Activated CD8-positive, alpha-beta memory T cell treated with anti-CD3 and anti-CD28 coated beads for 4 hours (primary cell): ENCODE data around the gene STARD10.
A peak's percentile ranks its signal among the peaks of the same experiment; 100 is the strongest.
"Not testable (repeated sequence)": the region's sequence is repeated elsewhere in the genome, so short reads cannot be mapped to it uniquely, and the experiment has no call there.

Experiments used
- DNase-seq, 2 donors: peaks; one replicate each; pipeline ENCODE4 v3.0.0-alpha.2; 2020; ENCODE audit warnings: low read depth in 2 of 2

Gene STARD10

DNA sequence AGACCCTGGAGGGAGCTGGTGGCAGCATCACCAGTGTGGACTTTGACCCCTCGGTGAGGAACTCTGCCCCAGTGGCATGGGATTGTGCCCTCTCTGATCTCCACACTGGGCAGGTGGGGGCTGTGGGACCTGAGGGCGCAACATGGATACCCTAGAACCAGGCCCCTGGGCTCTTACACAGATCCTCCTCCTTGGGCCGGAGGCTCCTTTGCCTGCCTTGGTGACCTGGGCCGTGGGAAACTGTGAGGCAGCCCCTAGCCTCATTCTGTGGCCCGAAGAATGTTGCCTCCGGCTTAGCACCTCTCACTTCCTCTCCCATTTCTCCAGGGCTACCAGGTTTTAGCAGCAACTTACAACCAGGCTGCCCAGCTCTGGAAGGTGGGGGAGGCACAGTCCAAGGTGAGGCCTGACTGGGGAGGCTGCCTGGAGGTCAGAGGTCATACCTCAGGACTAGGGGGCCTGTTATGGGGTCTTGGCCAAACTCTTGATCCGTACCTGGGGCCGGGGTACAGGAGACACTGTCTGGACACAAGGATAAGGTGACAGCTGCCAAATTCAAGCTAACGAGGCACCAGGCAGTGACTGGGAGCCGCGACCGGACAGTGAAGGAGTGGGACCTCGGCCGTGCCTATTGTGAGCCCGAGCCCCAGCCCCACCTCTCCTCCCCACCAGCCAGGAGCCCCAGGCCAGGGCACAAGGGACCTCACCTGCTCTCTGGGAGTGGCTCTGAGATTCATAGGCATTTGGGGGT lies 32.5 kb upstream of the STARD10 start:
- DNase-seq = no peak

DNA sequence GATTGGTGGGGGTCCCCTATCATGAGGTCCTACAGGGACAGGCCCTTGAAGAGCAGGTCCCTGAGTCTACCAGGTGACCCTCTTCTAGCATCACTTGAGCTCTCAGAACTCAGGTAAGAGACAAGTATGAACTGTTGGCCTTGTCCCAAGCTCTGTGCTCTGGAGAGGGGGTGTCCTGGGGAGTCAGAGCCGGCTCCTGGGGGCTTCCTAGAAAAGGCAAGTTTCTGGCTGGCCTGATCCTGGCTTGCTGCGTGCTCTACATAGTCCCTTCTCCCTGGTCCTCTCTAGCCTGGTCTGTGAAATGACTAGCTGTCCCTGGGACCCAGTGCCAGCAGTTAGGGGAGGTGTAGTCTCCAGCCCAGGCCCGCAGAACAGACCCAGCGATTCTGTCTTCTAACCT lies 31.8 kb upstream of the STARD10 start:
- no peak for DNase-seq

DNA sequence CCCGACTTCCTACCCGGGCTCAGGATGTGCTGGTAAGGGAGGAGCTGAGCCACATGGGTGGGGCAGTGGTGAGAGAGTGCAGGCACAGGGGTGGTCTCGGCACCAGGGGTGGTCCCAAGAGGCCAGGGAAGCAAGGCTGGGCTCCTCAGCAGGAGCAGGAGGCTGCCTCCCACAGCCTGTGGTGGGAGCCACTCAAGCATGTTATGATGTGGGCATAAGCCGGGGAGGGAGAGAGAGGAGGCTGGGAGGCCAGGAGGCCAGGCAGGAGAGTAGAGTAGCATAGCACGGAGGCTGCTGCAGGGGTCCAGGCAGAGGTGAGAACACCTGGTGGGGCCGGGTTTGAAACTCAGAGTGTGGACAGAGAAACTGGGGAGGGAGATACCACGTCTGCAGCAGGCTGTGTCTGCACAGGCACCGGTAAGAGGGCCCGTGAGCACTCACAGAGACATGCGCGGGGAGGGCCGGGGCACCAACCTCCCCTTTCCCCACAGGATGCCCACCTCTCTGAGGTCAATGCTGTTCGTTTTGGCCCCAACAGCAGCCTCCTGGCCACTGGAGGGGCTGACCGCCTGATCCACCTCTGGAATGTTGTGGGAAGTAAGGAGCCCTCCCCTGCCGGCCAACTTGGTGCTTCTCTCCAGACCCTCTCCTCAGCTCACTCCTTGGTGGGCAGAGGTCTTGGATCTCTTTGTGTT lies 31.1 kb upstream of the STARD10 start:
- no peak for DNase-seq

DNA sequence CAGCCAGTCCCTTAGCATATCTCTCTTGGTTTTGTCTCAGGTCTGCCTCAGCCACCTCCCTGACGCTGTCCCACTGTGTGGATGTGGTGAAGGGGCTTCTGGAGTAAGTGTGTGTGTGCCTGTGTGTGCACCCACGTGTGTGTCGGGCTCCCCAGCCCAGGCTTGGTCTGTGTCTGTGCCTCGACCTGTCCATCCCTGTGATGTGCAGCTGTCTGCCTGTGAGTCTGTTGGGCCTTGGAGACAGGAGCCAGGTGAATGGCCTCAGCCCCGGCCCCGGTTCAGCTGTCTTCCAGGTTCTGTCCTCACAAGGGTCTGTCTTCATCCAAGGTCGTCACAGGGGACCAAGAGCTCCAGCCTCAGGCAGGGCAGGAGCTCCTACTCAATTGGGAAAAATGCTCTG lies 30.2 kb upstream of the STARD10 start:
- DNase-seq = no peak

DNA sequence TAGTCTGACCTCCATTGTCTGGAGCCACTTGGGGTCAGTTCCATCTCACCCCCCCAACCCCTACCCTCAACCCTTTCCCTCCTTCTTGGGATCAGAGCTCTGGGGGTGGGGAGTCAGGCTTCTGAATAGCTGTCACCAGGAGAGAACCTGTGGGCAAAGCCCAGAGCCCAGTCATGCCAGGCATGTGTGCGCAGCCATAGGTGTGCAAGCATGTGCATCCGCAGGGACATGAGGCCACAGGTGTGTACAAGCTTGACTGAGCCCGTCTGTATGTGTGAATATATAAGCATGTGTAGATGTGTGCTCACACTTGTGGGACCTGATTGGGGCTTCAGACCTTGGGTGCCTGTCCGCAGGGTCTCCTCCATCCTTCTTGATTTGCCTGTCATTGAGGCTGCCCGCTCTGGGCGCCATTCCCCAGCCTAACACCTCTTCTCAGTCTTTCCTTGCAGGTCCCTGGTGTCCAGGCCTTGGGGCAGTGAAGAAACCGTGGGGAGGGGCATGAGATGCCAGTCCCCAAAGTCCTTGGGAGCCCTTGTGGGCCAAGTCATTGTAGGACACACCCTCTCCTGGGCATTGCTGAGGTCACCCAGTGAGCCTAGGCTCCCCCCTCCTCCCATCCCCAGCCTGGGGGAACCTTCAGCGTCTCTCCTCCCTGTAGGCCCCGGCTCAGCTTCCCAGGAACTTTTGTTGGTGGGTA lies 29.4 kb upstream of the STARD10 start:
- no peak for DNase-seq

DNA sequence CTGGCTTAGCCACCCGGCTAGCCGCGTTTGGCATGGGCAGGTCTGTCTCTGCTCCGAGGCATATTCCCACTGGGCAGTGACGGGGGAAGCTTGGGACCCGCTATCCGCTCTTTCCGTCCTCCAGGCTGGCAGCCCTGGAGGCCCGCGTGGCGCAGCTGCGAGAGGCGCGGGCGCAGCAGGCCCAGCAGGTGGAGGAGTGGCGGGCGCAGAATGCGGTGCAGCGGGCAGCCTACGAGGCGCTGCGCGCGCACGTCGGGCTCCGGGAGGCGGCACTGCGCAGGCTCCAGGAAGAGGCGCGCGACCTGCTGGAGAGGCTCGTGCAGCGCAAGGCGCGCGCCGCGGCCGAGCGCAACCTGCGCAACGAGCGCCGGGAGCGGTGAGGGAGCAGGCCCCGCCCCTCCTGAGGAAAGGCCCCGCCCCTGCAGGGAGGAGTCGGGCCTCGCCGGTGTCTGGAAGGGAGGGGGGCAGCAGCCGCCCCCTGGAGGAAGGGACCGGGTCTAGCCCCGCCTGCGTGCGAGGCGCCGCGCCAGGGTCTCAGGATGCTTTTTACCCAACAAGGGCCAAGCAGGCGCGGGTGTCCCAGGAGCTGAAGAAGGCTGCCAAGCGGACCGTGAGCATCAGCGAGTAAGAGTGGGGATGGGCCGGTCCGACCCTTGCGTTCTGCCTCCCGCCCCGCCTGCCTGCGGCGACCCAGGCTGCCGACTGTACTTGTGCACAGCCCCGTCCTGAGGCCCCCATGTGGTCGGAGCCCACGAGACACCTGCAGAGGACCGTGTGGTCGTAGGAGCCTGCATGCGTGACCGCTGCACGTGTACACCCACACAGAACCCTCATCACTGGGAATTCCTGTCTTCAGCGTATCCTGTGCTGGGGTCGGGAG lies 28.3 kb upstream of the STARD10 start:
- peak; percentile 52 to 81 for DNase-seq

DNA sequence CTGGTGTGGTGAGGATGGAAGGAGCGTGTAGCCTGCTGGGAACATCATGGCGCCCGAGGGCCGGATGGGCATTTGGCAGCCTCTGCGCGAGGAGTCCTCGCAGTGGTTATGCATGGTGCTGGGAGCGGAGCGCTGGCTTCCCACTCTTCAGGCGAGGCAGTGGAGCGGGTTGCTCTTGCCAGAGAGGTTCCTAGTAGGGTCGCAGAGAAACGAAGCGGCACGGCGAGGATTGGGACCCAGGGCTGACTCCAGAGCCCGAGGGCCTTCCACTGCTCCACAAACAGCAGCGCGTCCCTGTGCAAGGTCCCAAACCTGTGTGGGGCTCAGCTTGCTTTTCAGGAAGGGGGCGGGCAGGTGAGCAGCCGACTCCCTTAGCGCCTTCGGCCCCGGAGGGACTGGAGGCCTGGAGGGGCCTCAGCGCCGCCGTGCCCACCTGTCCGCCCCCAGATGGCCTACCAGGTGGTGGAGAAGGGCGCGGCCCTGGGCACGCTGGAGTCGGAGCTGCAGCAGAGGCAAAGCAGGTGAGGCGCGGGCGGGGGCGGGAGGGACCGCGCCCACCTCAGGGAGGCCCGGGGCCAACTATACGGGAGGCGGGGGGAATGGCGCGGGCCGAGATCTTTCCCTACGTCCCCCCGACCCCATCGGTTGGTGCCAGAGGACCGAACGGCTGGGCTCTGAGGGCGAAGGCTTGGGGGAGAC lies 27.5 kb upstream of the STARD10 start:
- no peak for DNase-seq

DNA sequence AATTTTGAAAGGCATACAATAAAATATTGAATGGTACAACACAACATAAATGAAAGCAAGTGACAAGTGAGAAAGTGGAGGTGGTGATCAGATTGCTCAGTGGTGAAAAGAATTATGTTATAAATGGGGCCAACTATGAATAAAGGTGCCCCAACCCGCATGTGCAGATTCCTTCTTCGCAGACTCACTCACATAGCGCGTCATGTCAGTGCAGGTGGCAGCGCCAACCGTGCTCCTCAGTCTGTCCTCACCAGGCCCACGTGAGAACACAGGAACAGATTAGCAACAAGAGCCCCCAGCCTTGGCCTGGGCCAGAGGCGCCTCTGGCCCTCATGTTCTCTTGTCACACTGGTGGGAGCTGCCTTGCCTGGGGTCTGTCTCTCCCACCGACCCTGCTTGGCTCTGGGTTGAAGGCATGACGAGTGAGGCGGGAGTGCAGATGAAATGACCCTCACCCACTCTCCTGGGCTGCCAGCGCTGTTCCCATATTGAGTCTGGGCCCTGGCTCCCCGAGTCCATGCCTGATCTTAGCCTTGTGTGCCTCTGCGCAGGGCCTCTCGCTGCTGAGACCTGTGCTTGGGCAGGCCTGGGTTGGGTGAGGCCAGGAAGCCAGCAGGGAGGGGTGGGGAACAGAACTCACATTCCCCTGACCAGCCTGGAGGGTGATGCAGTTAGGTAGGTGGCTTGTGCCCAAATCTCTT lies 26.7 kb upstream of the STARD10 start:
- DNase-seq = no peak

DNA sequence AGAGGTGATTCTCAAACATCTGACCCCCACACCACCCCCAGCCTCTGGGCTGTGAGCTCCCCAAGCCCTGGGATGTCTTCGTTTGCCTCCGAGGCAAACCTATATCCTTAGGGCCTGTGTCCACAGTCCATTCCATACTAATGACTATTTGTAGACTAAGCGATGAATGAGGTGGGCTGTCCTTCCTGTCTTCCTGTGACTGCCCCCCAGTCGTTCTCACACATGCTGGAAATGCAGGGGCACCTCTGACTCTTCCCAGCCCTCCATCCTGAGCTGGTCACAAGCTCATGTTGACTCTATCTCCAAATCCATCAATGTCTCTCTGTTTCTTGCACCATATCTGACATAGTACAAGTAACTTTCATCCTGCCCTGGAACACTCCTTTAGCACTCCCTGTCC lies 25.1 kb upstream of the STARD10 start:
- DNase-seq = no peak

DNA sequence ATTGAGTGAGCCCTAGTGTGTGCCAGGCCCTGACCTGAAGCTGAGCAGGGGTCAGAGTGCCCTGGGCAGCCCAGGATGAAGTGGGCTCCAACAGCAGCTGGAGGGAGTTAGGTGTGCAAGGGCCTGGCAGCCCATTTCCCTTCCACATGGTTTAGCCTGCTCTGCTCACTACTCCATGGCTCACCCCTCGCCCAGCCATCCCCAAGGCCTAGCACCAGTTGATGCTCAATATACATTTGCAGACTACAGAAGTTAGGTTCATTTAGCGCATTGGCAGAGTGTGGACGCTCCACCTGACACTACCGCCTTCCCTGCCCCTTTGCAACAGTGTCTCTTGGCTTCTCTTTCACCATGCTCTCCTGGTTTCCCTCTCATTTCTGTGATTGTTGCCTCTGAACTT lies 24.1 kb upstream of the STARD10 start:
- no peak for DNase-seq

DNA sequence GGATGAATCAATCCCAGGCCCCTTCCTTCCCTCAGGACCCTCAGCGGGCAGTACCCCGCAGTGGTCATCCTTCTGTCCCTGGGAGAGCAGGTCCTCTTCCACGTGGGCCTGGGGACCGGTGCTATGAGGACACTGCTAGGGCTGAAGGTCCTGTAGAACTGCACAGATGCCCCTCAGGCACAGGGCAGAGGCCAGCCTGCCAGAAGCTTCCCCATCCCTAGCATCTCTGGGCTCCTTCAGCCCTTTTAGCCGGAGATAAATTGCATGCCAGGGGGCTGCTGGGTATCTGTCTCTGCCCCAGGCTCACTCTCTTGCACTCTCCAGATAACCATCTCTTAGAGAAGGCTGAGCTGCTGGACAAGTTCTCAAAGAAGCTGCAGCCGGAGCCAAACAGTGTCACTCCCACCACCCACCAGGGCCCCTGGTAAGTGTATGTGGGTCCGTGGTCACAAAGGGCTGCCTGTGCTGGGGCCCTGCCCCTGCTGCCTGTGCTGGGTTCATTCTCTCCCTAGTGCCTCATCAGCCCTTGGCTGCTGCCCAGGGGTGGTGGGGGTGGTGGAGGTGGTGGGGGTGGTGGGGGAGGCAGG lies 22.6 kb upstream of the STARD10 start:
- no peak for DNase-seq

DNA sequence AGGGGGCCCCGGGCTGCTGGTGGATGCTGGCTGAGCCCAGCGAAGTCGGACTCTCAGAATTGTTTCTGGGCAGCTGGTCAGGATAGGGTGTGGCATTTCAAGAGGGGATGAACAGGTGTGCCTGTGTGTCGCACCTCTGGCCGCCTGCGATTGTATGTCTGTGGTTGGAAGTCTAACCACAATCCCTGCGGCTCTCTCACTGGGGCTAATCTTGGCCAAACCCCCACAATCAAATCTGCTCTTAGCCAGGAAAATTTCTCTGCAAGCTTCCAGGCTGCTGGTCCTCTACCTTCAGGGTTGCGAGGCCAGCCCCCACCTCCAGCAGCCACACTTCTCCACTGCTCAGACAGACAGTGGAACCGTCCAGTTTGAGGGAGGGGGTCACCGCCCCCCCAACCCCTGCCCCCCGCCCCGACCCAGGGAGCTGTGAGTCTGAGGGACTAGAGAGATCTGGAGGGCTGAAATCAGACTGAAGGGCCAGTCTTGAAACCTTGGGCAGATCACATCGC lies 21.3 kb upstream of the STARD10 start:
- DNase-seq = no peak

DNA sequence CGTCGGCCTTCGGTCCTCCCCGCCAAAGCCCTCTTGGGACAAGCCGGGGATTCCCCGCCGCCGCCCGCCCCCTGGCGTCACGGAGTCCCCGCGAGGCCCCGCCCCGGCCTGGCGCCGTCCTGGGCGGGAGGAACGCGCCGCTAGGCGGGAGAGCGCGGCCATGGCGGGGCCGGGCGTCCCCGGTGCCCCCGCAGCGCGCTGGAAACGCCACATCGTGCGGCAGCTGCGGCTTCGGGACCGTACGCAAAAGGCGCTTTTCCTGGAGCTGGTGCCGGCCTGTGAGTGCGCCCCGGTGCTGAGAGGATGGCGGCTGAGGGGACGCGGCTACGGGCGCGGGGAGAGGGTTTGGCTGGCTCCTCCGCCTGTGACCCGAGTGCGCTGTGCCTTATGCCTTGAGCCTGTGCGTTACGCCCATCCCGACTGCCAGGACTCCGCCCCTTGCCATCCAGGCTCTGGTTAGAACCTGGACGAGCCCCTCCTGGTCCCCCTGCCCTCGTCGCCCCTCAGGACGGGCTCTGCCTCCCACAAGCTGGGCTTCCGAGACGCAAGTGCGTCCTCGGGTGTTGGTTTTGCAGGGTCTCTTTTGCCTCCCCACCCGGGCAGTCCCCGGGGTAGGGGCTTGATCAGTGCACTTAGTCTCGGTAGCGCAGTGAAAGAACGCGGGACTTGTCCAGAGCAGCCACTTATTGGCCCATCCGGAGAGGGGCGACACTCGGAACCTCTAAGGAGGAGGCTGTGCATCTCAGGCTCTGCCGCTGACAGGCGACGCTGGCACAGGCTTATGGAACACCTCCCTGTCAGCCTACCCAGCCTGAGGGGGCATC lies 20.7 kb upstream of the STARD10 start, which contains the start of gene ATG16L2:
Gene ATG16L2 (plus strand): TSS at position 126 of the 824 bp plus-strand sequence. CDS start 35 bp downstream, at position 161.
- DNase-seq = peak; percentile 72 to 81

DNA sequence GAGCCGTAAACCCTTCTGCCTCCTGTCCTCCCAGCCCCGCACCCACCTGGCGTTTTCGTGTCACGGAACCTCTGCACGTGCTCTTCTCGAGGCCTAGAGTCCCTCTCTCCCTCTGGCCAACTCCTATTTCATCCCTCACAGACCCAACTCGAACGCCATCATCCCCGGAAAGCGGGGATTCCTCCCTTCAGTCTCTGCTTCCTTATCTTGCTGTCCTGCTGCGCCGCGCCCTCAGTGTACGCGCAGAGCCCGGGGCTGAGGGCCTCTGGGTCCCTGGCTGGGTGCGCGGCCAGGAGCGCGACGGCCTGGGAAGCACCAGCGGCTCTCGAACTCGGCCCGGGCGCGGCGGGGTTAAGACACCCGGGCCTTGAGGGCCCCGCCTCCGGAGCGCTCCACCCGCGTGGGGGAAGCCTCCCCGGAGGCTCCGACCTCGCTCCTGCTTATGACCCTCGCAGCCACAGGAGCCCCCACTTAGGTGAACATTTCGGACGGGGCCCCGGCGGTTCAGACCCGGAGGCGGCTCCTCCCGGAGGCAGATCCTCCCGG lies 20.0 kb upstream of the STARD10 start:
- peak in 1 of 2 donors; percentile 64 for DNase-seq

DNA sequence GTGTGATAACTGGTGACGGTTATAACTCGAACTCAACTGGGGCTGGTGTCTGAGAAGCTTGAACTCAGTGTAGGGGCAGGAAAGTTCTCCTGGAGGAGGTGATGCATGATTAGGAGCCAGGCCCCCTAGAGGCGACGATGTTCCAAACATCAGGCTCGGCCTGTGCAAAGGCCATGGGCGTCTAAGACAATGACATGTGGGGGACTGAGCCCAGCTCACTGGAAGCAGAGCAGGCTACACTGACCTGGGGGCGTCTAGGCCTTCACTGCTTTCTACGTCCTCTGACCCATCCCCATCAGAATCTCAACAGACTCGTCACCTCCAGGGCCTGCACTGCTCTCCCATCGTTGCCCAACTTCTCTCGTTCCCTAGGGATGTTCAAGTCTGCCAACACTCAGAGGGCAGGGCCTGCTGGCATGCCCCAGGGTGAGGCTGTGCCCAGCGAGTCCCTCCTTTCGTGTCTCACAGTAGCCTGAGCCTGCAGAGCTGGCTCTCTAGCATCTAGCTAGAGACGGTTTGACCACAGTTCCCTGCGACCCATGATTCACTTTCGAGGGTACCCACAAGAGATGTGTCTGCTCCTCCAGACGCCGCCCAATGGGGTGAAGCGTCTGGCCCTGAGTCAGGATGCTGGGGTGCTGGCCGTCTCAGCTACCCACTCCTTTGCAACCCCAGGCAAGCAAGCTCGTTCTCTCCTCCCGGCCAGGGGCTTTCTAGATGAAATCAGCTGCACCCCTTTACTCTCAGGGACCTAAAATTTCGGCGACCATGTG lies 19.3 kb upstream of the STARD10 start:
- DNase-seq = peak; percentile 50 to 51

DNA sequence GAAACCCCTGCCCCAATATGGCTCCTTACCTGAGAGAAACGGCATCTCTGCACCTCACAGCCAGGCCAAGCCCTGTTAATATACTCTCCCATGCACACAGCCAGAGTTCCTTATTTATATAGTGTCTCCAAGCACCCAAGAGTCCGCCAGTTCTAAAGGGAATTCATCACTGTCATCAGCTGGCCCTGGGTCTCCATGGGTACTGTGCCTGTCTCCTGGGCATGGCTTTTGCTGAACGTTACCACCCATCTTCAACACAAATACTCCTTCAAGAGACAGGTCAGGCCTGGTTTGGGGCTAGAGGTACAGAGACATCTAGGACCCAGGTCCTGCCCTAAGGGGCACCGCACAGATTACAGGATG lies 18.7 kb upstream of the STARD10 start:
- no peak for DNase-seq

DNA sequence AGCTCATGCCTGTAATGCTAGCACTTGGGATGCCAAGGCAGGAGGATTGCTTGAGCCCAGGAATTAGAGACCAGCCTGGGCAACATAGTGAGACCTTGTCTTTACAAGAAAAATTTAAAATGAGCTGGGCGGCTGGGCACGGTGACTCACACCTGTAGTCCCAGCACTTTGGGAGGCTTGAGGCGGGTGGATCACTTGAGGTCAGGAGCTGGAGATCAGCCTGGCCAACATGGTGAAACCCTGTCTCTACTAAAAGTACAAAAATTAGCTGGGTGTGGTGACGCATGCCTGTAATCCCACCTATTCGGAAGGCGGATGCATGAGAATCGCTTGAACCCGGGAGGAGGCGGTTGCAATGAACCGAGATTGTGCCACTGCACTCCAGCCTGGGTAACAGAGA lies 17.8 kb upstream of the STARD10 start:
- DNase-seq = not testable (repeated sequence)

DNA sequence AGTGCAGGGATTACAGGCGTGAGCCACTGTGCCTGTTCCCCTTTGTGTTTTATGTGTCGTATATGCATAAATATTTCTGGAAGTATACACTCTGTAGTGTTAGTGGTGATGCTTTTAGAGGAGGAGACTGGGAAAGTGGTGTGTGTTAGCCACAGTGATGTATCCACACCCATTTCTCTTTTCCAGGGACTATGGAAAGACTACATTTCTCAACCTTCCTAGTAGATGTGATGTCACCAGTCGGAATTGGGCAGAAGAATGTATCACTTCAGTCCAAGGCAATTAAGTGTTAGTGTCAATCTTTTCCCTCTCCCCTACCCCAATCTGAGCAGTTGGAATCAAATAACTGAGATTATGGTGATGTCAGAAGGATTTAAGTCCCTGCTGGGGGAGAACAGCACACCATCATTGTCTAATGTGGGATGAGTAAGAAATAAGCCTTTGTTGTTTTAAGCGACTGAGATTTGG lies 14.5 kb upstream of the STARD10 start:
- no peak for DNase-seq
